CD8-positive, alpha-beta memory T cell (primary cell): Measurements from ENCODE around the gene LRRN4. TPM values are rescaled to one million over a fixed set of nuclear protein-coding genes. Genes with fewer than 3 reads are reported as not detected.

Experiments used
- CTCF ChIA-PET: fragments of 350-600 bp; sonication (Branson Sonifier 250); formaldehyde crosslinking; loops from one replicate; lab custom pipeline; 2021; ENCODE audit warnings: antibody characterized with exemption; lab: Charles Lee
- POLR2A ChIA-PET: fragments of 350-600 bp; sonication (Branson Sonifier 250); formaldehyde crosslinking; loops from one replicate; lab custom pipeline; 2021; ENCODE audit warnings: antibody characterized with exemption; lab: Charles Lee
- DNase-seq, 5 donors: peaks; one replicate each; pipeline versions ENCODE4 v3.0.0 to v3.0.0-alpha.2; 2020 to 2022; ENCODE audit warnings: mixed read lengths in 1 of 5
- H3K27ac ChIP-seq: one replicate; pipeline ENCODE4 v1.7.0; 2013; ENCODE audit warnings: low read depth, mild to moderate bottlenecking, low read length, moderate library complexity
- H3K27me3 ChIP-seq: 2 replicates; pipeline ENCODE4 v1.7.0; 2013; ENCODE audit warnings: low read length, mild to moderate bottlenecking; ENCODE audit not compliant: insufficient read depth, poor library complexity, severe bottlenecking
- H3K36me3 ChIP-seq: 2 replicates; pipeline ENCODE4 v1.7.0; 2013; ENCODE audit warnings: mild to moderate bottlenecking, low read length, moderate library complexity; ENCODE audit not compliant: insufficient read depth
- H3K4me1 ChIP-seq: 2 replicates; pipeline ENCODE4 v1.7.0; 2013; ENCODE audit warnings: mild to moderate bottlenecking, low read length, moderate library complexity; ENCODE audit not compliant: insufficient read depth
- H3K4me3 ChIP-seq: 2 replicates; pipeline ENCODE4 v1.7.0; 2013; ENCODE audit warnings: mild to moderate bottlenecking, low read length
- H3K9me3 ChIP-seq: 2 replicates; pipeline ENCODE4 v1.7.0; 2013; ENCODE audit warnings: mild to moderate bottlenecking, low read length
- H3K27ac Mint-ChIP-seq, 8 donors: one replicate each; pipeline ENCODE4 v1.8.0; 2020 to 2021; ENCODE audit warnings: mixed read lengths in 8 of 8, mild to moderate bottlenecking in 6 of 8, inconsistent platforms in 3 of 8, moderate library complexity in 3 of 8
- H3K27me3 Mint-ChIP-seq, 2 donors: one replicate each; pipeline ENCODE4 v1.8.0; 2020 to 2021; ENCODE audit warnings: mixed read lengths in 2 of 2, mild to moderate bottlenecking in 1 of 2, moderate library complexity in 1 of 2
- H3K36me3 Mint-ChIP-seq, 3 donors: one replicate each; pipeline ENCODE4 v1.8.0; 2020 to 2021; ENCODE audit warnings: mixed read lengths in 3 of 3, inconsistent platforms in 1 of 3, mild to moderate bottlenecking in 1 of 3
- H3K4me1 Mint-ChIP-seq, 3 donors: one replicate each; pipeline ENCODE4 v1.8.0; 2020 to 2021; ENCODE audit warnings: mixed read lengths in 3 of 3, inconsistent platforms in 1 of 3, mild to moderate bottlenecking in 1 of 3
- H3K4me3 Mint-ChIP-seq, 7 donors: one replicate each; pipeline ENCODE4 v1.8.0; 2020 to 2021; ENCODE audit warnings: mixed read lengths in 7 of 7, mild to moderate bottlenecking in 6 of 7, moderate library complexity in 4 of 7, inconsistent platforms in 2 of 7
- H3K9me3 Mint-ChIP-seq, 5 donors: one replicate each; pipeline ENCODE4 v1.8.0; 2020 to 2022; ENCODE audit warnings: mixed read lengths in 5 of 5, mild to moderate bottlenecking in 3 of 5, moderate library complexity in 2 of 5, inconsistent platforms in 1 of 5
- polyA plus RNA-seq: library from polyadenylated mRNA; unstranded; fragments of 300-500 nt; fragmentation: Illumina TruSeq; gene quantifications from one replicate; pipeline ENCODE4 v1.2.3, GENCODE V29; 2021
- total RNA-seq, 2 experiments: library from RNA; stranded (reverse); gene quantifications; one replicate each; pipeline ENCODE4 v1.2.3, GENCODE V29; 2021

Gene LRRN4
- total and polyA plus RNA-seq, 3 experiments from 2014 or later, result not detected

GRCh38 chr20:6070829-6071695 is 17.2 kb upstream of the LRRN4 start:
- no peaks in the 10 kb centered on the region for H3K27me3 ChIP-seq
- H3K9me3 ChIP-seq, result no peaks in the 10 kb centered on the region
- Mint-ChIP-seq H3K4me3 (no peak overlapping the region), H3K36me3 (no peaks in the 10 kb centered on the region), H3K27me3 (peaks cover 0 to 8% of the 10 kb centered on the region in 2 donors), H3K9me3 (no peaks in the 10 kb centered on the region), H3K4me1 (no peaks in the 10 kb centered on the region), H3K27ac (no peak overlapping the region)
- H3K4me3 ChIP-seq, result no peak overlapping the region
- CTCF ChIA-PET, result no interaction called here
- no peak overlapping the region for H3K27ac ChIP-seq
- H3K36me3 ChIP-seq, result no peaks in the 10 kb centered on the region
- DNase-seq, result no peak
- H3K4me1 ChIP-seq, result no peaks in the 10 kb centered on the region
- POLR2A ChIA-PET, result no interaction called here

- Mint-ChIP-seq H3K4me3 (peak overlapping the region in 1 of 7 donors; percentile 69), H3K27me3 (peaks cover 0 to 8% of the 10 kb centered on the region in 2 donors), H3K36me3 (no peaks in the 10 kb centered on the region), H3K4me1 (no peaks in the 10 kb centered on the region), H3K27ac (no peak overlapping the region), H3K9me3 (no peaks in the 10 kb centered on the region)
- Histone ChIP-seq H3K4me1 (no peaks in the 10 kb centered on the region), H3K27ac (no peak overlapping the region), H3K27me3 (no peaks in the 10 kb centered on the region), H3K4me3 (no peak overlapping the region), H3K9me3 (no peaks in the 10 kb centered on the region), H3K36me3 (no peaks in the 10 kb centered on the region)
- POLR2A ChIA-PET, result no interaction called here
- CTCF ChIA-PET, result no interaction called here
- DNase-seq, result no peak
Measured at GRCh38 chr20:6069669-6070068, 15.8 kb upstream of the LRRN4 start.

- Histone ChIP-seq H3K27ac (no peak overlapping the region), H3K4me1 (no peaks in the 10 kb centered on the region), H3K36me3 (no peaks in the 10 kb centered on the region), H3K27me3 (no peaks in the 10 kb centered on the region), H3K9me3 (no peaks in the 10 kb centered on the region), H3K4me3 (no peak overlapping the region)
- no peak for DNase-seq
- Mint-ChIP-seq H3K36me3 (peaks cover 0 to 1% (median 0%) of the 10 kb centered on the region in 3 donors), H3K9me3 (no peaks in the 10 kb centered on the region), H3K4me3 (no peak overlapping the region), H3K27ac (peak overlapping the region in 1 of 8 donors; percentile 40), H3K27me3 (peaks cover 3% of the 10 kb centered on the region in 2 donors), H3K4me1 (no peaks in the 10 kb centered on the region)
- POLR2A ChIA-PET, result no interaction called here
- CTCF ChIA-PET, result interaction anchor here (0.9 kb wide), 1 partner anchor 10 kb away, joined by 4 read pairs; no protein-coding TSS in a partner anchor
Measured at GRCh38 chr20:6067763-6068318, 14.0 kb upstream of the LRRN4 start.

- no peaks in the 10 kb centered on the region for H3K4me1 ChIP-seq
- H3K4me3 ChIP-seq, result no peak overlapping the region
- Mint-ChIP-seq H3K4me1 (peaks cover 0 to 2% (median under 1%) of the 10 kb centered on the region in 3 donors), H3K27me3 (peaks cover 3 to 6% of the 10 kb centered on the region in 2 donors), H3K27ac (no peak overlapping the region), H3K4me3 (no peak overlapping the region), H3K9me3 (no peaks in the 10 kb centered on the region), H3K36me3 (peaks cover 0 to 1% (median 0%) of the 10 kb centered on the region in 3 donors)
- no peaks in the 10 kb centered on the region for H3K27me3 ChIP-seq
- H3K9me3 ChIP-seq, result no peaks in the 10 kb centered on the region
- DNase-seq, result no peak
- H3K36me3 ChIP-seq, result no peaks in the 10 kb centered on the region
- CTCF ChIA-PET, result no interaction called here
- POLR2A ChIA-PET, result no interaction called here
- no peak overlapping the region for H3K27ac ChIP-seq
Measured at GRCh38 chr20:6066582-6066981, 12.7 kb upstream of the LRRN4 start.

GRCh38 chr20:6061544-6061943 is 7.7 kb upstream of the LRRN4 start:
- H3K27me3 Mint-ChIP-seq, result peaks cover 14 to 23% of the 10 kb centered on the region in 2 donors
- no peaks in the 10 kb centered on the region for H3K9me3 ChIP-seq
- DNase-seq, result no peak
- POLR2A ChIA-PET, result no interaction called here
- H3K4me1 Mint-ChIP-seq, result peaks cover 0 to 4% (median 3%) of the 10 kb centered on the region in 3 donors
- H3K27ac Mint-ChIP-seq, result no peak overlapping the region
- H3K36me3 Mint-ChIP-seq, result peaks cover 0 to 1% (median 0%) of the 10 kb centered on the region in 3 donors
- CTCF ChIA-PET, result no interaction called here
- no peaks in the 10 kb centered on the region for H3K9me3 Mint-ChIP-seq
- H3K4me3 ChIP-seq, result no peak overlapping the region
- no peak overlapping the region for H3K27ac ChIP-seq
- no peaks in the 10 kb centered on the region for H3K36me3 ChIP-seq
- no peak overlapping the region for H3K4me3 Mint-ChIP-seq
- no peaks in the 10 kb centered on the region for H3K4me1 ChIP-seq
- H3K27me3 ChIP-seq, result no peaks in the 10 kb centered on the region

- POLR2A ChIA-PET, result no interaction called here
Measured at GRCh38 chr20:6060213-6060612, 6.4 kb upstream of the LRRN4 start.

GRCh38 chr20:6058684-6059295 is 4.9 kb upstream of the LRRN4 start:
- ChIA-PET POLR2A (no interaction called here), CTCF (no interaction called here)
- Mint-ChIP-seq H3K4me1 (peaks cover 0 to 4% (median 3%) of the 10 kb centered on the region in 3 donors), H3K36me3 (peaks cover 0 to 1% (median 0%) of the 10 kb centered on the region in 3 donors), H3K4me3 (no peak overlapping the region), H3K27me3 (peaks cover 14 to 35% of the 10 kb centered on the region in 2 donors), H3K9me3 (no peaks in the 10 kb centered on the region), H3K27ac (no peak overlapping the region)
- Histone ChIP-seq H3K27me3 (no peaks in the 10 kb centered on the region), H3K4me1 (no peaks in the 10 kb centered on the region), H3K4me3 (no peak overlapping the region), H3K36me3 (no peaks in the 10 kb centered on the region), H3K9me3 (no peaks in the 10 kb centered on the region), H3K27ac (no peak overlapping the region)
- DNase-seq, result no peak

More at GRCh38 chr20:6060213-6060612, 6.4 kb upstream of the LRRN4 start:
- peaks cover 0 to 4% (median 3%) of the 10 kb centered on the region in 3 donors for H3K4me1 Mint-ChIP-seq
- peaks cover 0 to 1% (median 0%) of the 10 kb centered on the region in 3 donors for H3K36me3 Mint-ChIP-seq
- no peak overlapping the region for H3K27ac ChIP-seq
- no peaks in the 10 kb centered on the region for H3K9me3 ChIP-seq
- H3K9me3 Mint-ChIP-seq, result no peaks in the 10 kb centered on the region
- H3K4me1 ChIP-seq, result no peaks in the 10 kb centered on the region
- DNase-seq, result no peak
- H3K36me3 ChIP-seq, result no peaks in the 10 kb centered on the region
- no peak overlapping the region for H3K4me3 Mint-ChIP-seq
- CTCF ChIA-PET, result no interaction called here
- no peak overlapping the region for H3K4me3 ChIP-seq
- peaks cover 14 to 27% of the 10 kb centered on the region in 2 donors for H3K27me3 Mint-ChIP-seq
- no peak overlapping the region for H3K27ac Mint-ChIP-seq
- no peaks in the 10 kb centered on the region for H3K27me3 ChIP-seq

GRCh38 chr20:6057691-6058090 is 3.8 kb upstream of the LRRN4 start:
- Histone ChIP-seq H3K4me1 (no peaks in the 10 kb centered on the region), H3K36me3 (no peaks in the 10 kb centered on the region), H3K4me3 (no peak overlapping the region), H3K27me3 (no peaks in the 10 kb centered on the region), H3K9me3 (no peaks in the 10 kb centered on the region), H3K27ac (no peak overlapping the region)
- Mint-ChIP-seq H3K27ac (no peak overlapping the region), H3K36me3 (no peaks in the 10 kb centered on the region), H3K4me1 (peaks cover 6 to 9% (median 8%) of the 10 kb centered on the region in 3 donors), H3K9me3 (no peaks in the 10 kb centered on the region), H3K4me3 (no peak overlapping the region), H3K27me3 (peaks cover 17 to 40% of the 10 kb centered on the region in 2 donors)
- CTCF ChIA-PET, result no interaction called here
- POLR2A ChIA-PET, result no interaction called here
- no peak for DNase-seq
